Hematopoietic multipotent progenitor cell treated with erythropoietin and hydrocortisone succinate and interleukin-3 and kit ligand, for 4 days (in vitro differentiated cells): Measurements from ENCODE around the gene GRXCR1.

Source experiments
- DNase-seq: peaks from one replicate; pipeline ENCODE4 v3.0.0-alpha.2; 2015

Gene GRXCR1

DNA sequence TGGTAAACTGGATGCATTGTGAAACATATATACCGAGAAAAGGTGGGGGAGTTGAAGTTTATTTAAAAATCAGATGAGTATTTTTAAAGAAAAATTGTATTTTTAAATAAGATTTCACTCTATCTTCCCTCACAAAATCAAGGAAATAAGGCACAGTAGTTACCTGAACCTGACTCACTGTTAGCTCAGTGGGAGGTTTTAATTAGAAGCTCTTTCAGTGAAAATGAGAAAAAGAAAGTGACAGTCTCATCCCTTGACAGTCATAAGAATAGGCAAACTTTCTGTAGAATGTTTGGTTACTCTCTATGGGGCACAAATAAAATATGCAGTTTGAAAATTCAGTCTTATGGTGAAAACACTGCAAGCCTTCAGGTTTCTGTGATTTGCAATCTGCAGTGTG, 49.7 kb downstream of the GRXCR1 start:
- no peak for DNase-seq

- DNase-seq: no peak
Observed at GRCh38 chr4:42945874-42946273, 53.4 kb downstream of the GRXCR1 start.

DNA sequence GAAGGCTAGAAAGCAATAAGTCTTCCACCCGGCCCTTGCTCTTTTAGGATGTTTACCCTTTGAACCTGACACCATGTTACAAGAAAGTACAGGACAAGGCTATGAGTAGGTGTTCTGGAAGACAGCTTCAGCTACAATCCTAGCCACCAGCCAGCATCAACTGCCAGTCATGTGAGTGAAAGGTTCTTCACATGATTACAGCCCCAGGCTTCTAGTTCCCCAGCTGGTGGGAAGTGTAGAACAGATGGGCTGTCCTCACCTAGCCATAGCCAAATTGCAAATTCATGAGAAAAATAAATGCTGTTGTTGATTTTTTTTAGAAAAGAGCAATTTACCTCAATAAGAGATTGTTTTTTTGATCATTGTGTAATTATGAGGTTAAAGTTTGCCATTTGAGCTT, 60.8 kb downstream of the GRXCR1 start:
- DNase-seq: no peak

GRCh38 chr4:42954963-42955669, 62.6 kb downstream of the GRXCR1 start:
- no peak for DNase-seq

- no peak for DNase-seq
Observed at GRCh38 chr4:42955746-42956505, 63.4 kb downstream of the GRXCR1 start.

DNA sequence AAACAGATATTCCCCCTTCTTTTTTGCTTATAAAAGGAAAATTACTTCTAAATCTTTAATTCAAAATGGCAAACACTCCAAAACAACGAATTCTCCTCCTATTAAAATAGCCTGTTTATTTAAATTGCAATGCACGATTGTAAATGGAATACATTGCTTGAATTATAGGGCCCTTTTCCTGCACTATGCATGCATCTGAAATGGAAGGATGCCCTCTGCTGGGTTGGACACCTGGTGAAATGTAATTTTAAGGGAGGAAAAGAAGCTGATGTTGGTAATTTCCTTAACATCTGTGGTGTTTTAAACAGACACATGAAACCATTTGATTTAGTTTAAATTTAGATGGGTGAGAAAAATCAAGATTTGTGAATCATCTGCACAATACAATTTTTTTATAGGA, 72.8 kb downstream of the GRXCR1 start:
- peak; percentile 1 for DNase-seq

DNA sequence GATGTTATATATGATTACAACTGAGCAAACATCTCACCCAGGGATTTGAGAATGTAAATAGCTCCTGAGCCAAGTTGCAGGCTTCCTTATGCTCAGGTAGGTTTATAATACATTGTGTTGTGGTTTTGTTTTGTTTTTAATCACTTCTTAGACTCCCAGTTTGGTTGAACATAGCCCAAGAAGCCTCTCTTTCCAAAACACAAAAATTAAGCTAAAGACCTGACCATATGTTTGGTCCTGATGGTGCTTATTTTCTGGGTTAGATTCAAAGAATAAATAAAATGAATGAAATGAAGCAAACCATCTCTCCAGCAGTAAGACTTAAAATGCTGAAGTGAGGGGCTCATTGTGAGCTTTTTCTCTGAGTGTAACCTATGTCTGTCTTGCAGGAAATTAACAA, 93.5 kb downstream of the GRXCR1 start:
- DNase-seq: no peak

DNA sequence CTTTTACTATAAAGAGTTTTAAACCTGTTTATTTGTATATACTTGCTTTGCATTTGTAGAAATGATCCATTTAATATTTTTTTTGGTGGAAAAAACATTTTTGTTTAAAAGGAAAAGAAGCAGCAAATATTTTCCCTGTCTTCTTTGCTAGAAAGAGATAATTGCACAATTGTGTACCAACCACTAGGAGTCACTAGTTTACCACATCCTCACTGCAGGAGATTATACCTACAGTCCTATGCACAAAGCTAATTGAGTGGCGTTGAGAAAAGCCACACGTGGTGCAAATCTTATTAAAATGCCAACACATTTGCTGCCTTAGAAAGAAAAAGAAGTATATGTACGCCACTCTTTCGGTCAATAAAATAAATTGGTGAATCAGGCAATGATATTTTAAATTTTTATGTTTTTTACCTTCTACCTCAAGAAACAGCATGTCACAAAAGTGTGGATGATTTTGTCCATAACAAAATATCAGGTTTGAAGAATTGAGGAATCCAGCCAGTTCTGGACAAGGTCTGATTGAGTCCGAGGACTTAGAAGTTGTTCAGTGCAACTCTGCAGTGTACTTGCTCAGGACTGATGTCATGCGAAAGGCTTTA, 102.9 kb downstream of the GRXCR1 start:
- peak; percentile 64 for DNase-seq

DNA sequence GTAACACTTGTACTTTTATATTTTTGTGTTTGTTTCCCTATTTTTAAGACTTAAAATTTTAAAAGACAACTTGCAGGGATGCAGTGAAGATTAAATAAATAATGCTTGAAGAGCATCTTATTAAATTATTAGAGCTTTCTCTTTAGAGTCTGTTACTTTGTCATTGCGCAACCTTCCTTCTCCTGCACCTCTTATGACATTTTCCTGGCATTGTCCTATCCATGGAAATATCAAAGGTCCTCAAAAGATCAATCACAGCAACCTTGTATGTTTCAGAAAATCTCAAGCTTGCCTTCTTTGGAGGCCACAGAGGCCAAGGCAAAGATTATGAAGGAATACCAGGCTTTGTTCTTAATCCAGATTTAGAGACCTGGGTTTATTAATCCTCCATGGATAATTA, 116.3 kb downstream of the GRXCR1 start:
- DNase-seq: no peak

GRCh38 chr4:43014256-43014655, 121.7 kb downstream of the GRXCR1 start:
- no peak for DNase-seq

DNA sequence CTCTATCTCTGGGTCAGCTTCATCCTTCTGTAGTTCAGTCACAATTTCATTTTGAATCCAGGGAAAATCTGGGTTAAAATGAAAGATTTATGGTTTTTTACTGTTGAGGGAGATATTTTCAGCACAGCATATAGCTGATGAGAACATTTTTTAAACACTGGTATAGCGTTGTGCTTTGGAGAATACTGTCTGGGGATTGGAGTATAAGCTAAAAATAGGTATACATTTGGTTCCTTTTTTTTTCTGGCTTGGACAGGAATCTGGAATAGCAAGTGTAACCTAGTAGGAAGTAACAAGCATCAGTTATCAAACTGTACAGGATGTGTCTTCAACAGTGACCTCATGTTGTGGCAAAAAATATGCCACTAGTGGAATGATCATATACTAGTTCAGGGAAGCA, 149.1 kb downstream of the GRXCR1 start:
- DNase-seq: no peak

DNA sequence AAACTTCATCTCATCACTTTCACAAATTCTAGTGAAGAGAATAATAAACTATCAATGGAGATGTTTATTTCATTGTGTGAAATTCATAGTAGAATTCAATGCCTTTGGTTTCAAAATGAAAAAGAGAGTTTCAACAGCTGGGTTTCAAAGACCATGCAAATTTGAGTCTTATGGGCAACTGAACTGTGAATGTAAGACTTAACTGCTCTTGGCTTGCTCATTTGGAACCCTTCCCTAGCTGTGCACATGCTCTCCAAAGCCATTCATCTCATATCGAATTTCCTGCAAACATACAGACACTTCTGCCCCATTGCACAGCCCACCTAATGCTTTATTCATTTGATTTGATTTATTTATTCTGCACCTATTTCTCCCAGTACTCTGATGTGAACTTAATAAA, 154.5 kb downstream of the GRXCR1 start:
- DNase-seq: no peak

DNA sequence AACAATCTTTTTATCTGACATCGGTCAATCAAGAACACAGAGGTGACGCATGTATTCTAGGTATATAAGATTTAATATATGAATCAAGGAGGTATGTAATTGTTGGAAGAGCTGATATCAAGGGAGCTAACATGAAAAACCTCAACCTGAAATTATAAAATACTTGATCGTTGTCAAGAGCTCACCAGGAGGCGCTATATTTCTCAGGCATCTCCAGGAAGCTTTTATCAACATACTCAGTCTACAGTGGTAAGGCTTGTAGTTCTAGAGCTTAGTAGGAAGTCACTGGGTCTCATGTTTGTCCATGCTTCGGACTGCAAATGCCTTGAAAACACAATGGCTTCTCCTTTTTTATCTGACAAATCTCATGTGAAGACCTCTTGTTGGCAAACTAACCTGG, 156.1 kb downstream of the GRXCR1 start:
- DNase-seq: peak; percentile 3

DNA sequence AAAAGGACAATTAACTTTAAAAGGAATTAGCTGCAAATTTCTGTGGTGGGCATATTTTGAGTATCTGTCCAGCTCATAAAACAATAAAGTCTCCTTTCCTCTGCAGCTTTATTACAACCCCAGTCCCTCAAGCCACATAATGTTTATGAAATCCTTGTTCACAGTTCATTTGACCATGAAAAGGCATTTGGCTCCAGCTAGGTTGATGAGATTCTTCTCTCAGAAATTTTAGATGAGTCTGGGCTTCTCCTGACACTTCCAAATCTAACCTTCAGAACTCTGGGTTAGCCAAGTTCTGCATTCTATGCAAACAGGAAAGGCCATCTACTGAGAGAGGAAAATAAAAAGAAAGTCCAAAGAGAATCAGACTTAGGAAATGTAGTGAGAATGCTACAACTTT, 156.8 kb downstream of the GRXCR1 start:
- DNase-seq: no peak

DNA sequence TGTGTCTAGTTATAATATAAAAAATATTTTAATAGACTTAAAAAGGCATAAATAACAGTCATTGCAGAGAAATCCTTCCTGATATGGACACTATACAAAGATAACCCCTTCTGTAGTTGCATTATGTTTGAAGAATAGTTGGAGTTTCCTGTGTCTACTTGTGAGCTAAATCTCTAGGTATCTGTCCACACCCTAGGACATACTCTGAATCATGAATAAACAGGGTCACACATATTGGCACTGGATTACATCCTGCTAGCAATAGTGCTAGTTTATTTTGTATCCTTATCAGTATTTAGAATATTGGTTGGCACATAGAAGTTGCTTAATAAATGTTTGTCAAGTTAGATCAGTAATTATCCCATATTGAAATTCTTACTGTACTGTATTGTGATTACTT, 173.9 kb downstream of the GRXCR1 start:
- no peak for DNase-seq

DNA sequence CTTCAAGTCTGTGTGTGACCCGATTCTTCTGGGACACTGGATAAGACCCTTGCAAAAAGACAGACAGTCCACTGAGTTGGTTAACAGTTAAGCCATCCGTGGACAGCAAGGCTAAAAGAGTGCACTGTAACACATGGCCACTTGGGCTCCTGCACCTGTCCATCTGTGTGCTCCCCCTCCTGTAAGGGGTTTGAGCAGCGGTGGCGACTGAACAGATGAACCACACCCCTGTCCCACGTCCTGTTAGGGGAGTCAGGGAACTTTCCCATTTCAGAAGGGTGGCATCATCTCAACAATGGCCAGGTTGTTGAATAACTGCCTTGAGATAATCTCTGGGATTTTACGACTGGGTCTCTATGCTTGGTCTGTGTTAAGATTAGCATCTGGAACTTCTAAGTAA, 178.6 kb downstream of the GRXCR1 start:
- DNase-seq: no peak
